Astrocyte (in vitro differentiated cells and primary cell): ENCODE results near the gene ADCY4. TPM values are rescaled to one million over a fixed set of nuclear protein-coding genes. Genes with fewer than 3 reads are reported as not detected.
A peak's percentile ranks its signal among the peaks of the same experiment; 100 is the strongest.

Experiments used
- DNase-seq: peaks from one replicate; pipeline ENCODE4 v3.0.0-alpha.2; 2010; ENCODE audit warnings: low read depth
- FAIRE-seq: peaks from 2 replicates; lab custom pipeline; 2011; peaks lifted over from hg19 to GRCh38; lab: Jason Lieb, UNC
- H2AFZ ChIP-seq: 2 replicates; pipeline ENCODE4 v1.6.0; 2012; ENCODE audit warnings: low read depth, low read length, inconsistent platforms
- H3K27ac ChIP-seq: 2 replicates; pipeline ENCODE4 v1.5.1; 2011; ENCODE audit warnings: low read depth, low read length, inconsistent platforms
- H3K27me3 ChIP-seq: 2 replicates; pipeline ENCODE4 v1.6.0; 2011; ENCODE audit warnings: low read length, inconsistent platforms; ENCODE audit not compliant: insufficient read depth
- H3K36me3 ChIP-seq: 2 replicates; pipeline ENCODE4 v1.5.1; 2011; ENCODE audit warnings: low read length, inconsistent platforms; ENCODE audit not compliant: insufficient read depth
- H3K4me1 ChIP-seq: 2 replicates; pipeline ENCODE4 v1.5.1; 2011; ENCODE audit warnings: low read length, inconsistent platforms; ENCODE audit not compliant: insufficient read depth
- H3K4me2 ChIP-seq: 2 replicates; pipeline ENCODE4 v1.6.0; 2012; ENCODE audit warnings: low read length, inconsistent platforms
- H3K4me3 ChIP-seq: 2 replicates; pipeline ENCODE4 v1.5.1; 2011; ENCODE audit warnings: low read depth, mild to moderate bottlenecking, low read length, inconsistent platforms; ENCODE audit not compliant: insufficient read depth
- H3K79me2 ChIP-seq: 2 replicates; pipeline ENCODE4 v1.6.0; 2012; ENCODE audit warnings: mild to moderate bottlenecking, low read length, inconsistent platforms; ENCODE audit not compliant: insufficient read depth
- H3K9ac ChIP-seq: 2 replicates; pipeline ENCODE4 v1.6.0; 2012; ENCODE audit warnings: mild to moderate bottlenecking, low read length, inconsistent platforms
- H3K9me3 ChIP-seq: 2 replicates; pipeline ENCODE4 v1.5.1; 2012; ENCODE audit warnings: low read depth, mild to moderate bottlenecking, low read length, inconsistent platforms; ENCODE audit not compliant: insufficient read depth
- H4K20me1 ChIP-seq: 2 replicates; pipeline ENCODE4 v1.6.0; 2012; ENCODE audit warnings: low read length, inconsistent platforms; ENCODE audit not compliant: insufficient read depth
- H3K27ac Mint-ChIP-seq: one replicate; pipeline ENCODE4 v1.8.0; 2021; ENCODE audit warnings: mild to moderate bottlenecking, mixed read lengths; ENCODE audit not compliant: unreplicated experiment
- H3K27me3 Mint-ChIP-seq: one replicate; pipeline ENCODE4 v1.8.0; 2021; ENCODE audit warnings: low read depth, mixed read lengths; ENCODE audit not compliant: unreplicated experiment
- H3K36me3 Mint-ChIP-seq: one replicate; pipeline ENCODE4 v1.8.0; 2021; ENCODE audit warnings: low read depth, mixed read lengths; ENCODE audit not compliant: unreplicated experiment
- H3K4me1 Mint-ChIP-seq: one replicate; pipeline ENCODE4 v1.8.0; 2021; ENCODE audit warnings: low read depth, mixed read lengths; ENCODE audit not compliant: unreplicated experiment
- H3K4me3 Mint-ChIP-seq: one replicate; pipeline ENCODE4 v1.8.0; 2021; ENCODE audit warnings: mild to moderate bottlenecking, moderate library complexity, mixed read lengths; ENCODE audit not compliant: unreplicated experiment
- H3K9me3 Mint-ChIP-seq: one replicate; pipeline ENCODE4 v1.8.0; 2021; ENCODE audit warnings: mild to moderate bottlenecking, mixed read lengths; ENCODE audit not compliant: unreplicated experiment
- EZH2 ChIP-seq: IDR thresholded peaks from 2 replicates; pipeline ENCODE4 v1.6.1; 2012; ENCODE audit warnings: mild to moderate bottlenecking, low read length, inconsistent platforms; ENCODE audit not compliant: insufficient read depth
- total RNA-seq: library from RNA; stranded (reverse); gene quantifications from 2 replicates; pipeline ENCODE4 v1.2.1, GENCODE V29; 2021
- TF ChIP-seq, protein P1 (sequence below): IDR thresholded peaks from 2 replicates; pipeline ENCODE4 v1.5.1; 2011; ENCODE audit warnings: low read depth, mild to moderate bottlenecking, inconsistent platforms, low read length, moderate library complexity; ENCODE audit not compliant: insufficient read depth

The ADCY4 gene
- total RNA-seq, 1 donor from 2014 or later: 0.32 TPM

DNA sequence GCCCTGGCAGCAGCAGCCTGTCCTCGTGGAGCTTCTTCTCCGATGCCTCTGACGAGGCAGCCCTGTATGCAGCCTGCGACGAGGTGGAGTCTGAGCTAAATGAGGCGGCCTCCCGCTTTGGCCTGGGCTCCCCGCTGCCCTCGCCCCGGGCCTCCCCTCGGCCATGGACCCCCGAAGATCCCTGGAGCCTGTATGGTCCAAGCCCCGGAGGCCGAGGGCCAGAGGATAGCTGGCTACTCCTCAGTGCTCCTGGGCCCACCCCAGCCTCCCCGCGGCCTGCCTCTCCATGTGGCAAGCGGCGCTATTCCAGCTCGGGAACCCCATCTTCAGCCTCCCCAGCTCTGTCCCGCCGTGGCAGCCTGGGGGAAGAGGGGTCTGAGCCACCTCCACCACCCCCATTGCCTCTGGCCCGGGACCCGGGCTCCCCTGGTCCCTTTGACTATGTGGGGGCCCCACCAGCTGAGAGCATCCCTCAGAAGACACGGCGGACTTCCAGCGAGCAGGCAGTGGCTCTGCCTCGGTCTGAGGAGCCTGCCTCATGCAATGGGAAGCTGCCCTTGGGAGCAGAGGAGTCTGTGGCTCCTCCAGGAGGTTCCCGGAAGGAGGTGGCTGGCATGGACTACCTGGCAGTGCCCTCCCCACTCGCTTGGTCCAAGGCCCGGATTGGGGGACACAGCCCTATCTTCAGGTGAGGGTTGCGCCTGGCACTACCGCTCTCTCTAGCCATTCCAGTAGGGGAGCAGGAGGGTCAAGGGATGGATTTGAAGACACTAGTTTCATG is 35.2 kb upstream of the ADCY4 start:
- no peak for TF ChIP-seq EZH2
- TF ChIP-seq, protein P1, sequence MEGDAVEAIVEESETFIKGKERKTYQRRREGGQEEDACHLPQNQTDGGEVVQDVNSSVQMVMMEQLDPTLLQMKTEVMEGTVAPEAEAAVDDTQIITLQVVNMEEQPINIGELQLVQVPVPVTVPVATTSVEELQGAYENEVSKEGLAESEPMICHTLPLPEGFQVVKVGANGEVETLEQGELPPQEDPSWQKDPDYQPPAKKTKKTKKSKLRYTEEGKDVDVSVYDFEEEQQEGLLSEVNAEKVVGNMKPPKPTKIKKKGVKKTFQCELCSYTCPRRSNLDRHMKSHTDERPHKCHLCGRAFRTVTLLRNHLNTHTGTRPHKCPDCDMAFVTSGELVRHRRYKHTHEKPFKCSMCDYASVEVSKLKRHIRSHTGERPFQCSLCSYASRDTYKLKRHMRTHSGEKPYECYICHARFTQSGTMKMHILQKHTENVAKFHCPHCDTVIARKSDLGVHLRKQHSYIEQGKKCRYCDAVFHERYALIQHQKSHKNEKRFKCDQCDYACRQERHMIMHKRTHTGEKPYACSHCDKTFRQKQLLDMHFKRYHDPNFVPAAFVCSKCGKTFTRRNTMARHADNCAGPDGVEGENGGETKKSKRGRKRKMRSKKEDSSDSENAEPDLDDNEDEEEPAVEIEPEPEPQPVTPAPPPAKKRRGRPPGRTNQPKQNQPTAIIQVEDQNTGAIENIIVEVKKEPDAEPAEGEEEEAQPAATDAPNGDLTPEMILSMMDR: no peak
- Mint-ChIP-seq H3K4me3 (peak overlapping the region; percentile 60), H3K27ac (no peak overlapping the region), H3K36me3 (peaks cover 20% of the 10 kb centered on the region), H3K27me3 (no peaks in the 10 kb centered on the region), H3K9me3 (no peaks in the 10 kb centered on the region), H3K4me1 (peaks cover 18% of the 10 kb centered on the region)
- no peak for DNase-seq
- peaks cover 9% of the 10 kb centered on the region for H3K36me3 ChIP-seq
- H2AFZ ChIP-seq: no peak overlapping the region
- H3K27ac ChIP-seq: no peak overlapping the region
- H3K4me2 ChIP-seq: no peak overlapping the region
- no peaks in the 10 kb centered on the region for H3K27me3 ChIP-seq
- no peak for FAIRE-seq
- peaks cover 23% of the 10 kb centered on the region for H4K20me1 ChIP-seq
- H3K79me2 ChIP-seq: no peaks in the 10 kb centered on the region
- H3K9me3 ChIP-seq: no peaks in the 10 kb centered on the region
- H3K4me1 ChIP-seq: peaks cover 19% of the 10 kb centered on the region
- no peak overlapping the region for H3K9ac ChIP-seq
- H3K4me3 ChIP-seq: no peak overlapping the region

DNA sequence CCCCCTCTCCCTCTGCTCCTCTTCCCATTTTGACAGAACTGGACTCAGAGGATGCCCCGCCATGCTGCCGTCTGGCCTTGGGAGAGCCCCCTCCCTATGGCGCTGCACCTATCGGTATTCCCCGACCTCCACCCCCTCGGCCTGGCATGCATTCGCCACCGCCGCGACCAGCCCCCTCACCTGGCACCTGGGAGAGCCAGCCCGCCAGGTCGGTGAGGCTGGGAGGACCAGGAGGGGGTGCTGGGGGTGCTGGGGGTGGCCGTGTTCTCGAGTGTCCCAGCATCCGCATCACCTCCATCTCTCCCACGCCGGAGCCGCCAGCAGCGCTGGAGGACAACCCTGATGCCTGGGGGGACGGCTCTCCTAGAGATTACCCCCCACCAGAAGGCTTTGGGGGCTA is 34.6 kb upstream of the ADCY4 start:
- peaks cover 8% of the 10 kb centered on the region for H3K36me3 ChIP-seq
- no peak for TF ChIP-seq EZH2
- TF ChIP-seq, protein P1: no peak
- H2AFZ ChIP-seq: no peak overlapping the region
- no peaks in the 10 kb centered on the region for H3K27me3 ChIP-seq
- H3K4me2 ChIP-seq: peak overlapping the region; percentile 100
- H3K4me3 ChIP-seq: peak overlapping the region; percentile 84
- peak overlapping the region; percentile 85 for H3K4me3 Mint-ChIP-seq
- H3K9me3 Mint-ChIP-seq: no peaks in the 10 kb centered on the region
- DNase-seq (no peak), FAIRE-seq (no peak)
- peak overlapping the region; percentile 97 for H3K9ac ChIP-seq
- H3K9me3 ChIP-seq: no peaks in the 10 kb centered on the region
- peaks cover 18% of the 10 kb centered on the region for H3K36me3 Mint-ChIP-seq
- H3K27me3 Mint-ChIP-seq: no peaks in the 10 kb centered on the region
- H3K4me1 Mint-ChIP-seq: peaks cover 21% of the 10 kb centered on the region
- no peak overlapping the region for H3K27ac ChIP-seq
- H3K79me2 ChIP-seq: no peaks in the 10 kb centered on the region
- peaks cover 21% of the 10 kb centered on the region for H3K4me1 ChIP-seq
- H4K20me1 ChIP-seq: peaks cover 18% of the 10 kb centered on the region
- peak overlapping the region; percentile 72 for H3K27ac Mint-ChIP-seq
